WERI-Rb-1 (cell line): ENCODE results near the gene LTA4H.

Experiments
- DNase-seq: peaks from one replicate; pipeline ENCODE4 v3.0.0-alpha.2; 2020
- H3K27ac ChIP-seq: fragments of 250-450 bp; sonication (Bioruptor Pico); 2 replicates; pipeline ENCODE4 v1.5.1; 2020; ENCODE audit warnings: mild to moderate bottlenecking, moderate library complexity
- H3K27me3 ChIP-seq: fragments of 250-450 bp; sonication (Bioruptor Pico); 2 replicates; pipeline ENCODE4 v1.5.1; 2021; ENCODE audit warnings: mild to moderate bottlenecking, low read depth, moderate library complexity; ENCODE audit not compliant: insufficient read depth, severe bottlenecking
- H3K36me3 ChIP-seq: fragments of 250-450 bp; sonication (Bioruptor Pico); 2 replicates; pipeline ENCODE4 v1.5.1; 2020; ENCODE audit warnings: mild to moderate bottlenecking, moderate library complexity
- H3K4me3 ChIP-seq: 2 replicates; pipeline ENCODE4 v1.5.1; 2011; ENCODE audit warnings: low read depth, mild to moderate bottlenecking, control low read depth, low read length
- H3K9me3 ChIP-seq: fragments of 250-450 bp; sonication (Bioruptor Pico); 2 replicates; pipeline ENCODE4 v1.5.1; 2021; ENCODE audit warnings: mild to moderate bottlenecking, moderate library complexity; ENCODE audit not compliant: severe bottlenecking
- TF ChIP-seq, protein P1 (sequence below): IDR thresholded peaks from 2 replicates; pipeline ENCODE4 v1.5.1; 2011; ENCODE audit warnings: low read depth, mild to moderate bottlenecking, control low read depth, inconsistent platforms, low read length

The LTA4H gene

GRCh38 chr12:96077081-96077480 is 41.7 kb upstream of the LTA4H start:
- no peaks in the 10 kb centered on the region for H3K9me3 ChIP-seq
- no peak overlapping the region for H3K27ac ChIP-seq
- no peaks in the 10 kb centered on the region for H3K36me3 ChIP-seq
- H3K27me3 ChIP-seq = no peaks in the 10 kb centered on the region
- H3K4me3 ChIP-seq = no peak overlapping the region
- DNase-seq = no peak
- TF ChIP-seq, protein P1, sequence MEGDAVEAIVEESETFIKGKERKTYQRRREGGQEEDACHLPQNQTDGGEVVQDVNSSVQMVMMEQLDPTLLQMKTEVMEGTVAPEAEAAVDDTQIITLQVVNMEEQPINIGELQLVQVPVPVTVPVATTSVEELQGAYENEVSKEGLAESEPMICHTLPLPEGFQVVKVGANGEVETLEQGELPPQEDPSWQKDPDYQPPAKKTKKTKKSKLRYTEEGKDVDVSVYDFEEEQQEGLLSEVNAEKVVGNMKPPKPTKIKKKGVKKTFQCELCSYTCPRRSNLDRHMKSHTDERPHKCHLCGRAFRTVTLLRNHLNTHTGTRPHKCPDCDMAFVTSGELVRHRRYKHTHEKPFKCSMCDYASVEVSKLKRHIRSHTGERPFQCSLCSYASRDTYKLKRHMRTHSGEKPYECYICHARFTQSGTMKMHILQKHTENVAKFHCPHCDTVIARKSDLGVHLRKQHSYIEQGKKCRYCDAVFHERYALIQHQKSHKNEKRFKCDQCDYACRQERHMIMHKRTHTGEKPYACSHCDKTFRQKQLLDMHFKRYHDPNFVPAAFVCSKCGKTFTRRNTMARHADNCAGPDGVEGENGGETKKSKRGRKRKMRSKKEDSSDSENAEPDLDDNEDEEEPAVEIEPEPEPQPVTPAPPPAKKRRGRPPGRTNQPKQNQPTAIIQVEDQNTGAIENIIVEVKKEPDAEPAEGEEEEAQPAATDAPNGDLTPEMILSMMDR = no peak

DNA sequence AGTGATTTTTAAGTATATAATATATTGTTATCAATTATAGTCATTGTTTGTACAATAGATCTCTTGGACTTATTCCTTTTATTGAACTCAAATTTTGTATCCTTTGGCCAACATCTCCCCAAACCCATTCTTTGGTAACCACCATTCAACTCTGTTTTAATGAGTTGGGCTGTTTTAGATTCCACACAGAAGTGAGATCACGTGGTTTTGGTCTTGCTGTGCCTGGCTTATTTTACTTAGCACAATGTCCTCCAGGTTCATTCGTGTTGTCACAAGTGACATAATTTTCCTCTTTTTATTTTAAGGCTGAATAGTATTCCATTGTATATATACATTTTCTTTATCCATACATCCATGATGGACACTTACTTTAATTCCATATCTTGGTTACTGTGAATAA is 40.2 kb upstream of the LTA4H start:
- DNase-seq = no peak
- Histone ChIP-seq H3K36me3 (no peaks in the 10 kb centered on the region), H3K9me3 (no peaks in the 10 kb centered on the region), H3K27ac (no peak overlapping the region), H3K4me3 (no peak overlapping the region), H3K27me3 (no peaks in the 10 kb centered on the region)
- TF ChIP-seq, protein P1 = no peak

GRCh38 chr12:96073346-96074330 is 38.3 kb upstream of the LTA4H start:
- no peaks in the 10 kb centered on the region for H3K9me3 ChIP-seq
- H3K36me3 ChIP-seq = no peaks in the 10 kb centered on the region
- no peak for DNase-seq
- no peak overlapping the region for H3K4me3 ChIP-seq
- H3K27me3 ChIP-seq = no peaks in the 10 kb centered on the region
- no peak overlapping the region for H3K27ac ChIP-seq
- TF ChIP-seq, protein P1 = no peak

GRCh38 chr12:96070670-96071279 is 35.4 kb upstream of the LTA4H start:
- Histone ChIP-seq H3K27ac (peak overlapping the region; percentile 48), H3K9me3 (no peaks in the 10 kb centered on the region), H3K36me3 (no peaks in the 10 kb centered on the region), H3K4me3 (peak overlapping the region; percentile 25), H3K27me3 (no peaks in the 10 kb centered on the region)
- TF ChIP-seq, protein P1 = peak; percentile 52
- peak; percentile 85 for DNase-seq

DNA sequence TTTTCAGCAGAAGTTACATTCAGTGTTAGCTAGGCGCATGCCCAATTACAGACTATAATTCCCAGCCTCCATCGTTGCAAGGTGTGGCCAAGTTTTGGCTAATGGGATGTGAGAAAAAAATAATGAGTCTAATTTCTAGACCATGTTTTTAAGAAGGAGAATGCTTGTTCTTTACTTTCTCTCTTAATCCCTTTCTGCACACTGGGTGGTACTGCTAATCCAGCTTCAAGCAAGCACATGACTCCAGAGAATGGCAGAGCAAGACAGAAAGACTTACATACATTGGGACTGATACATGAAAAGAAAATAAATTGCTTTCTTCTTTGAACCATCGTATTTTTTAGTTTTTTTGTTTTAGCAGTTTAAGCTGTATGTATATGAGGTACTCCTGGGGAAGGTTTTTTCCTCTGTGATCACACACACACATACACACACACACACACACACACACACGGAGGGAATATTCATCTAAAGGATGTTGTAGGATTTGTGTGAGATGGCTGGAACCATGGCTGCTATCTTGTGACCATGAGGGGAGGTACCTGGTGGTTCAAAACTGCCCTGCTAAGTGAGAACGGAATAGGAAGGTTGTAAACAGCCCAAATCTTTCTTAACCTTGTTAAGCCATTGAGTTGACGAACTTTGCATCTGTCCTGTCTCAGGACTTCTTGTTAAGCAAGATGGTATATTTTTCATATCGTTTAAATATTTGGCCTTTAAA is 34.3 kb upstream of the LTA4H start:
- peak; percentile 18 for DNase-seq
- Histone ChIP-seq H3K27ac (no peak overlapping the region), H3K9me3 (no peaks in the 10 kb centered on the region), H3K36me3 (no peaks in the 10 kb centered on the region), H3K4me3 (no peak overlapping the region), H3K27me3 (no peaks in the 10 kb centered on the region)
- TF ChIP-seq, protein P1 = no peak
